ENCODE data around the gene SLN.

DNA sequence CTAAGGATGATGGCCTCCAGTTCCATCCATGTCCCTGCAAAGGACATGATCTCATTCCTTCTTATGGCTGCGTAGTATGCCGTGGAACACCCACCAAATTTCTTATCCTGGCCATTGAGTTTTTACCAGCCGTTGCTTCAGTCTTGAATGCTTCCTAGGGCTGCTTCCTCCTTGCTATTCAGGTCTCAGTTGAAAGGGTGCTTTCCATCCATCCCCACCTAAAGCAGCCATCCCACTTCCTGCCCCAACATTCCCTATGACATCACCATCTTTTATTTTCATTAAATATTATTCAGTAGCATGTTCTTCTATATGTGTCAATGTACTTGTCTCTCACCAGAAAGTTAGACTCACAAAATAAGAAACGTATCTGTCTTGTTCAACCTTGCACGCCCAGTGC is 40.7 kb upstream of the SLN start:
- no peak for TF ChIP-seq POLR2A (IDR thresholded peaks at IDR 0.05)
- TF ChIP-seq, protein P1, sequence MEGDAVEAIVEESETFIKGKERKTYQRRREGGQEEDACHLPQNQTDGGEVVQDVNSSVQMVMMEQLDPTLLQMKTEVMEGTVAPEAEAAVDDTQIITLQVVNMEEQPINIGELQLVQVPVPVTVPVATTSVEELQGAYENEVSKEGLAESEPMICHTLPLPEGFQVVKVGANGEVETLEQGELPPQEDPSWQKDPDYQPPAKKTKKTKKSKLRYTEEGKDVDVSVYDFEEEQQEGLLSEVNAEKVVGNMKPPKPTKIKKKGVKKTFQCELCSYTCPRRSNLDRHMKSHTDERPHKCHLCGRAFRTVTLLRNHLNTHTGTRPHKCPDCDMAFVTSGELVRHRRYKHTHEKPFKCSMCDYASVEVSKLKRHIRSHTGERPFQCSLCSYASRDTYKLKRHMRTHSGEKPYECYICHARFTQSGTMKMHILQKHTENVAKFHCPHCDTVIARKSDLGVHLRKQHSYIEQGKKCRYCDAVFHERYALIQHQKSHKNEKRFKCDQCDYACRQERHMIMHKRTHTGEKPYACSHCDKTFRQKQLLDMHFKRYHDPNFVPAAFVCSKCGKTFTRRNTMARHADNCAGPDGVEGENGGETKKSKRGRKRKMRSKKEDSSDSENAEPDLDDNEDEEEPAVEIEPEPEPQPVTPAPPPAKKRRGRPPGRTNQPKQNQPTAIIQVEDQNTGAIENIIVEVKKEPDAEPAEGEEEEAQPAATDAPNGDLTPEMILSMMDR (IDR thresholded peaks at IDR 0.05 in 4 of 5, conservative IDR thresholded peaks at IDR 0.05 in 1 of 5) = no peak

All from gastrocnemius medialis (tissue), 4 donors.